ENCODE results near the gene CNTN4.

The CNTN4 gene

DNA sequence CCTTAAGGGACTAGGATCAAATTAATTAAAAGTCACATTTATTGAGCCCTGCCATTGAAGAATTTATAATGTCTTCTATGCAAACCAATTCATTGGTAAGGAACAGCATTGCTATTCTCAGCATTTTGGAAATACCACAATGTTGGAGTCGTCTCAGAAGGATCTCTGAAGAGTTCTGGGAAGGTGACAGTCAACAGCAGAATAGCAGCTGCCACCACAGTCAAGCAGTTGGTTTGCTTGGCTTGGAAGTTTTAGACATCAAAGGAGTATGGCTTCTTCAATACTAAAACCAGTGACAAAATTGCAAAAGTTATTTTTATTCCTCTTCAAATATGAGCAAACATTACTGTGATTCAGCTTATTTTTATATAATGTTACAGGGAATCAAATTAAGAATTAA, 167.9 kb downstream of the CNTN4 start:
- Histone ChIP-seq H2AFZ (ENCODE audit: low read depth, low read length) (no peak overlapping the region), H3K4me3 (ENCODE audit: low read length) (no peak overlapping the region), H3K79me2 (ENCODE audit: low read length) (no peaks in the 10 kb centered on the region), H3K36me3 (replicated peaks; ENCODE audit: low read depth, low read length) (no peaks in the 10 kb centered on the region), H3K27me3 (ENCODE audit: low read depth, low read length) (no peaks in the 10 kb centered on the region), H3K4me2 (ENCODE audit: low read length) (no peak overlapping the region), H3K4me1 (ENCODE audit: low read length) (no peaks in the 10 kb centered on the region), H3K9ac (ENCODE audit: low read length) (no peak overlapping the region), H3K9me3 (ENCODE audit: insufficient read depth, low read length) (no peaks in the 10 kb centered on the region), H3K27ac (ENCODE audit: low read length) (no peak overlapping the region), H4K20me1 (ENCODE audit: insufficient read depth, low read length) (no peaks in the 10 kb centered on the region)
- no peak for TF ChIP-seq EZH2phosphoT487 (IDR thresholded peaks at IDR 0.05; ENCODE audit: low read depth)
- TF ChIP-seq, protein P1, sequence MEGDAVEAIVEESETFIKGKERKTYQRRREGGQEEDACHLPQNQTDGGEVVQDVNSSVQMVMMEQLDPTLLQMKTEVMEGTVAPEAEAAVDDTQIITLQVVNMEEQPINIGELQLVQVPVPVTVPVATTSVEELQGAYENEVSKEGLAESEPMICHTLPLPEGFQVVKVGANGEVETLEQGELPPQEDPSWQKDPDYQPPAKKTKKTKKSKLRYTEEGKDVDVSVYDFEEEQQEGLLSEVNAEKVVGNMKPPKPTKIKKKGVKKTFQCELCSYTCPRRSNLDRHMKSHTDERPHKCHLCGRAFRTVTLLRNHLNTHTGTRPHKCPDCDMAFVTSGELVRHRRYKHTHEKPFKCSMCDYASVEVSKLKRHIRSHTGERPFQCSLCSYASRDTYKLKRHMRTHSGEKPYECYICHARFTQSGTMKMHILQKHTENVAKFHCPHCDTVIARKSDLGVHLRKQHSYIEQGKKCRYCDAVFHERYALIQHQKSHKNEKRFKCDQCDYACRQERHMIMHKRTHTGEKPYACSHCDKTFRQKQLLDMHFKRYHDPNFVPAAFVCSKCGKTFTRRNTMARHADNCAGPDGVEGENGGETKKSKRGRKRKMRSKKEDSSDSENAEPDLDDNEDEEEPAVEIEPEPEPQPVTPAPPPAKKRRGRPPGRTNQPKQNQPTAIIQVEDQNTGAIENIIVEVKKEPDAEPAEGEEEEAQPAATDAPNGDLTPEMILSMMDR (IDR thresholded peaks at IDR 0.05; ENCODE audit: low read depth, low read length) = no peak

DNA sequence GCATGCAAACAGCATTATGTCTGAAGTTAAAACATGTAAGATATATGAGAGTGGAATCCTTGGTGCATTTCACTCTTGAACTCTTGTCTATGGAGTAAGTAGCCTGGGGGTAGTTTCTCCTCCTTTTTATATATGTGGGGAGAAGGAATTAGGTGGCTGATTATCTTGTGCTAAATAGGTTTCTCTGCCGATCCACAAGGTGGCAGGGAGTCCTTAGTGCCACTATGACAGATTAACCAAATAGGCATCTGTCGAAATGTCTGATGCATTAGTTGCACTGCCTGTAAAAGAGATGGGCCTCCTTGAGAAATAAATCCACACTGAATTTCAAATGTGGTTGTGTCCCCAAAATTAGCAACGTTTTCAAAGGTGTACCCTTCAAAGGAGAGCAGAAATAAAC, 170.1 kb downstream of the CNTN4 start:
- Histone ChIP-seq H2AFZ (ENCODE audit: low read depth, low read length) (no peak overlapping the region), H3K9me3 (ENCODE audit: insufficient read depth, low read length) (no peaks in the 10 kb centered on the region), H3K79me2 (ENCODE audit: low read length) (no peaks in the 10 kb centered on the region), H4K20me1 (ENCODE audit: insufficient read depth, low read length) (no peaks in the 10 kb centered on the region), H3K27me3 (ENCODE audit: low read depth, low read length) (no peaks in the 10 kb centered on the region), H3K9ac (ENCODE audit: low read length) (no peak overlapping the region), H3K4me1 (ENCODE audit: low read length) (no peaks in the 10 kb centered on the region), H3K4me3 (ENCODE audit: low read length) (no peak overlapping the region), H3K36me3 (replicated peaks; ENCODE audit: low read depth, low read length) (no peaks in the 10 kb centered on the region), H3K27ac (ENCODE audit: low read length) (no peak overlapping the region), H3K4me2 (ENCODE audit: low read length) (no peak overlapping the region)
- no peak for TF ChIP-seq EZH2phosphoT487 (IDR thresholded peaks at IDR 0.05; ENCODE audit: low read depth)
- TF ChIP-seq, protein P1 (IDR thresholded peaks at IDR 0.05; ENCODE audit: low read depth, low read length) = no peak

DNA sequence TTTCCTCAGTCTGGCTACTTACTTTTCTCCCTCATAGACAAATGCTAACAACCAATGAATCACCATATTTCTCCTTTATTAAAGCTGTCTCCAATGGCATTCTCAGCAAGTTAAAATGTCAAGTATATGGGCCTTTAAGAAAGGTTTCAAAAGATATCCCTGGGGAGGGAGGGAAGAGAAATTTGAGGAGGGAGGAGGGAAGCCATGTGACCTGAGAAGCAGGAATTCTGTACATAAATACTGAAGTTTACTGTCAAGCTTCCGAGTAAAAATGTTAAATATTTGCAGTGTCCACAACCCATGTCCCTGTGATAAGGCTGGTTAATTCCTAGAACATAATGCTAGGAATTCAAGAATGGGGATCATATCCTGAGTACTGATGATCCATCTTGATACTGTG, 175.9 kb downstream of the CNTN4 start:
- no peaks in the 10 kb centered on the region for H3K79me2 ChIP-seq (ENCODE audit: low read length)
- H3K27ac ChIP-seq (ENCODE audit: low read length) = no peak overlapping the region
- H3K9me3 ChIP-seq (ENCODE audit: insufficient read depth, low read length) = no peaks in the 10 kb centered on the region
- no peaks in the 10 kb centered on the region for H3K36me3 ChIP-seq (replicated peaks; ENCODE audit: low read depth, low read length)
- no peak overlapping the region for H3K9ac ChIP-seq (ENCODE audit: low read length)
- H3K4me2 ChIP-seq (ENCODE audit: low read length) = no peak overlapping the region
- no peaks in the 10 kb centered on the region for H4K20me1 ChIP-seq (ENCODE audit: insufficient read depth, low read length)
- TF ChIP-seq EZH2phosphoT487 (IDR thresholded peaks at IDR 0.05; ENCODE audit: low read depth) = no peak
- TF ChIP-seq, protein P1 (IDR thresholded peaks at IDR 0.05; ENCODE audit: low read depth, low read length) = no peak
- no peak overlapping the region for H2AFZ ChIP-seq (ENCODE audit: low read depth, low read length)
- no peaks in the 10 kb centered on the region for H3K27me3 ChIP-seq (ENCODE audit: low read depth, low read length)
- H3K4me3 ChIP-seq (ENCODE audit: low read length) = no peak overlapping the region
- no peaks in the 10 kb centered on the region for H3K4me1 ChIP-seq (ENCODE audit: low read length)

DNA sequence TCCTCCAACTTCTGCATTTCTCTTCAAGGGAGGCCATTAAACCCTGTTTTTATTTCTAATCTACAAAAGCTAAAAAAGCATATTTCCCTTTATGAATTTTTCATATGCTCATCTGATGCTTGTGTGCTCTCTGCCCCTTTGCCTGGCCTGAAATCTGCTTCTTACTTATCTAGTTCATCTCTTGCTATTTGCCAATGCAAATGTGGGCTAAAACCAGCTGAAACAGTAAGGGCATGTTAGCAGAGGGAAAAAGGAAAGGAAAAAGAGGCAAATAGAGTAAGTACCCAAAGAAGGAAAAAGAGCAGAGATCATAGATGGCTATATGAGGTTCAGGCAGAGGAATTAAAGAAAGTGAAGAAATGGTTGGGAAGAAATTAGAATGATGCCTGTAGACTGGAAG, 185.2 kb downstream of the CNTN4 start:
- no peaks in the 10 kb centered on the region for H4K20me1 ChIP-seq (ENCODE audit: insufficient read depth, low read length)
- no peak overlapping the region for H3K4me3 ChIP-seq (ENCODE audit: low read length)
- H3K9me3 ChIP-seq (ENCODE audit: insufficient read depth, low read length) = no peaks in the 10 kb centered on the region
- TF ChIP-seq, protein P1 (IDR thresholded peaks at IDR 0.05; ENCODE audit: low read depth, low read length) = no peak
- no peak for TF ChIP-seq EZH2phosphoT487 (IDR thresholded peaks at IDR 0.05; ENCODE audit: low read depth)
- no peak overlapping the region for H2AFZ ChIP-seq (ENCODE audit: low read depth, low read length)
- no peak overlapping the region for H3K27ac ChIP-seq (ENCODE audit: low read length)
- H3K27me3 ChIP-seq (ENCODE audit: low read depth, low read length) = no peaks in the 10 kb centered on the region
- no peaks in the 10 kb centered on the region for H3K36me3 ChIP-seq (replicated peaks; ENCODE audit: low read depth, low read length)
- H3K9ac ChIP-seq (ENCODE audit: low read length) = no peak overlapping the region
- no peaks in the 10 kb centered on the region for H3K4me1 ChIP-seq (ENCODE audit: low read length)
- H3K4me2 ChIP-seq (ENCODE audit: low read length) = no peak overlapping the region
- no peaks in the 10 kb centered on the region for H3K79me2 ChIP-seq (ENCODE audit: low read length)

Measured in OCI-LY3 (cell line).